C4-2B (cell line): ENCODE measurements around the gene TRIM56.

Experiments used
- ZFX ChIP-seq: fragments of 450-650 bp; IDR thresholded peaks from 2 replicates; pipeline ENCODE4 v1.6.1; 2017
- TF ChIP-seq, protein P1 (sequence below): fragments of 450-650 bp; conservative IDR thresholded peaks from 2 replicates; pipeline ENCODE4 v1.5.1; 2017; ENCODE audit warnings: mild to moderate bottlenecking

DNA sequence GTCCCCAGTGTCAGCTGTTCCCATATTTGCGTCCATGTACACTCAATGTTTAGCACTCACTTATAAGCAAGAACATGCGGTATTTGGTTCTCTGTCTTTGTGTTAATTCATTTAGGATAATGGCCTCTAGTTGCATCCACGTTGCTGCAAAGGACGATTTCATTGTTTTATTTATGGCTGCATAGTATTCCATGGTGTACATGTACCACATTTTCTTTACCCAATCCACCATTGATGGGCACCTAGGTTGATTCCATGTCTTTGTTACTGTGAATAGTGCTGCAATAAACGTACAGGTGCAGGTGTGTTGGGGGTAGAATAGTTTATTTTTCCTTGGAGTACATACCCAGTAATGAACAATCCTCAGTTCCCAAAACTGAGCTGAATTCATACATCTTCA is 24.3 kb upstream of the TRIM56 start:
- TF ChIP-seq, protein P1, sequence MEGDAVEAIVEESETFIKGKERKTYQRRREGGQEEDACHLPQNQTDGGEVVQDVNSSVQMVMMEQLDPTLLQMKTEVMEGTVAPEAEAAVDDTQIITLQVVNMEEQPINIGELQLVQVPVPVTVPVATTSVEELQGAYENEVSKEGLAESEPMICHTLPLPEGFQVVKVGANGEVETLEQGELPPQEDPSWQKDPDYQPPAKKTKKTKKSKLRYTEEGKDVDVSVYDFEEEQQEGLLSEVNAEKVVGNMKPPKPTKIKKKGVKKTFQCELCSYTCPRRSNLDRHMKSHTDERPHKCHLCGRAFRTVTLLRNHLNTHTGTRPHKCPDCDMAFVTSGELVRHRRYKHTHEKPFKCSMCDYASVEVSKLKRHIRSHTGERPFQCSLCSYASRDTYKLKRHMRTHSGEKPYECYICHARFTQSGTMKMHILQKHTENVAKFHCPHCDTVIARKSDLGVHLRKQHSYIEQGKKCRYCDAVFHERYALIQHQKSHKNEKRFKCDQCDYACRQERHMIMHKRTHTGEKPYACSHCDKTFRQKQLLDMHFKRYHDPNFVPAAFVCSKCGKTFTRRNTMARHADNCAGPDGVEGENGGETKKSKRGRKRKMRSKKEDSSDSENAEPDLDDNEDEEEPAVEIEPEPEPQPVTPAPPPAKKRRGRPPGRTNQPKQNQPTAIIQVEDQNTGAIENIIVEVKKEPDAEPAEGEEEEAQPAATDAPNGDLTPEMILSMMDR: no peak
- no peak for TF ChIP-seq ZFX
